Astrocyte (in vitro differentiated cells and primary cell): ENCODE measurements around the gene ATXN7L1. TPM values are rescaled to one million over a fixed set of nuclear protein-coding genes. Genes with fewer than 3 reads are reported as not detected.

Source experiments
- DNase-seq: peaks from one replicate; pipeline ENCODE4 v3.0.0-alpha.2; 2010; ENCODE audit warnings: low read depth
- FAIRE-seq: peaks from 2 replicates; lab custom pipeline; 2011; peaks lifted over from hg19 to GRCh38; lab: Jason Lieb, UNC
- H2AFZ ChIP-seq: 2 replicates; pipeline ENCODE4 v1.6.0; 2012; ENCODE audit warnings: low read depth, low read length, inconsistent platforms
- H3K27ac ChIP-seq: 2 replicates; pipeline ENCODE4 v1.5.1; 2011; ENCODE audit warnings: low read depth, low read length, inconsistent platforms
- H3K27me3 ChIP-seq: 2 replicates; pipeline ENCODE4 v1.6.0; 2011; ENCODE audit warnings: low read length, inconsistent platforms; ENCODE audit not compliant: insufficient read depth
- H3K36me3 ChIP-seq: 2 replicates; pipeline ENCODE4 v1.5.1; 2011; ENCODE audit warnings: low read length, inconsistent platforms; ENCODE audit not compliant: insufficient read depth
- H3K4me1 ChIP-seq: 2 replicates; pipeline ENCODE4 v1.5.1; 2011; ENCODE audit warnings: low read length, inconsistent platforms; ENCODE audit not compliant: insufficient read depth
- H3K4me2 ChIP-seq: 2 replicates; pipeline ENCODE4 v1.6.0; 2012; ENCODE audit warnings: low read length, inconsistent platforms
- H3K4me3 ChIP-seq: 2 replicates; pipeline ENCODE4 v1.5.1; 2011; ENCODE audit warnings: low read depth, mild to moderate bottlenecking, low read length, inconsistent platforms; ENCODE audit not compliant: insufficient read depth
- H3K79me2 ChIP-seq: 2 replicates; pipeline ENCODE4 v1.6.0; 2012; ENCODE audit warnings: mild to moderate bottlenecking, low read length, inconsistent platforms; ENCODE audit not compliant: insufficient read depth
- H3K9ac ChIP-seq: 2 replicates; pipeline ENCODE4 v1.6.0; 2012; ENCODE audit warnings: mild to moderate bottlenecking, low read length, inconsistent platforms
- H3K9me3 ChIP-seq: 2 replicates; pipeline ENCODE4 v1.5.1; 2012; ENCODE audit warnings: low read depth, mild to moderate bottlenecking, low read length, inconsistent platforms; ENCODE audit not compliant: insufficient read depth
- H4K20me1 ChIP-seq: 2 replicates; pipeline ENCODE4 v1.6.0; 2012; ENCODE audit warnings: low read length, inconsistent platforms; ENCODE audit not compliant: insufficient read depth
- H3K27ac Mint-ChIP-seq: one replicate; pipeline ENCODE4 v1.8.0; 2021; ENCODE audit warnings: mild to moderate bottlenecking, mixed read lengths; ENCODE audit not compliant: unreplicated experiment
- H3K27me3 Mint-ChIP-seq: one replicate; pipeline ENCODE4 v1.8.0; 2021; ENCODE audit warnings: low read depth, mixed read lengths; ENCODE audit not compliant: unreplicated experiment
- H3K36me3 Mint-ChIP-seq: one replicate; pipeline ENCODE4 v1.8.0; 2021; ENCODE audit warnings: low read depth, mixed read lengths; ENCODE audit not compliant: unreplicated experiment
- H3K4me1 Mint-ChIP-seq: one replicate; pipeline ENCODE4 v1.8.0; 2021; ENCODE audit warnings: low read depth, mixed read lengths; ENCODE audit not compliant: unreplicated experiment
- H3K4me3 Mint-ChIP-seq: one replicate; pipeline ENCODE4 v1.8.0; 2021; ENCODE audit warnings: mild to moderate bottlenecking, moderate library complexity, mixed read lengths; ENCODE audit not compliant: unreplicated experiment
- H3K9me3 Mint-ChIP-seq: one replicate; pipeline ENCODE4 v1.8.0; 2021; ENCODE audit warnings: mild to moderate bottlenecking, mixed read lengths; ENCODE audit not compliant: unreplicated experiment
- EZH2 ChIP-seq: IDR thresholded peaks from 2 replicates; pipeline ENCODE4 v1.6.1; 2012; ENCODE audit warnings: mild to moderate bottlenecking, low read length, inconsistent platforms; ENCODE audit not compliant: insufficient read depth
- total RNA-seq: library from RNA; stranded (reverse); gene quantifications from 2 replicates; pipeline ENCODE4 v1.2.1, GENCODE V29; 2021
- TF ChIP-seq, protein P1 (sequence below): IDR thresholded peaks from 2 replicates; pipeline ENCODE4 v1.5.1; 2011; ENCODE audit warnings: low read depth, mild to moderate bottlenecking, inconsistent platforms, low read length, moderate library complexity; ENCODE audit not compliant: insufficient read depth

Gene ATXN7L1
- total RNA-seq, 1 donor from 2014 or later: 7.6 TPM

DNA sequence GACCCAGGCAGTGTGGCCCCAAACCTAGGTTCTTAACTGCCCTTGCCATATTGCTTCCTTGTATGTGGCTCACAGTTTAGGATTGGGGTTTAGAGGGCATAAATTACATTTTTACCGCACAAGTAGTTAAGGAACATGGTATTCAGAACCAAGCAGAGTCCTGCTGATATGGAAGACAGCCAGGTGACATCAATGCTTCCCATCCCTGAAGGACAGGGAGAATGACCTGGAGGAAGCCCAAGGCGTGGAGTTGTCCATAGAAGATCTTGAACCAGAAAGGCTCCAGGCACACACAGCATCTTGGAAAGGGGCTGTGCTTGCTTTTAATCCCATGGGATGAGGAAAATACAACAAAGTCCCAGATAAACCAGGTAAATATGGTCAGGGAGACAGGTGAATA, 48.3 kb downstream of the ATXN7L1 start:
- Histone ChIP-seq H3K9ac (no peak overlapping the region), H3K79me2 (no peaks in the 10 kb centered on the region), H3K27ac (no peak overlapping the region), H3K9me3 (no peaks in the 10 kb centered on the region), H3K36me3 (no peaks in the 10 kb centered on the region), H3K4me1 (peaks cover 25% of the 10 kb centered on the region), H3K27me3 (no peaks in the 10 kb centered on the region), H3K4me3 (no peak overlapping the region), H2AFZ (no peak overlapping the region), H3K4me2 (no peak overlapping the region), H4K20me1 (no peaks in the 10 kb centered on the region)
- Mint-ChIP-seq H3K27me3 (no peaks in the 10 kb centered on the region), H3K27ac (no peak overlapping the region), H3K36me3 (no peaks in the 10 kb centered on the region), H3K9me3 (peaks cover 2% of the 10 kb centered on the region), H3K4me3 (no peak overlapping the region), H3K4me1 (peaks cover 26% of the 10 kb centered on the region)
- TF ChIP-seq EZH2: no peak
- TF ChIP-seq, protein P1, sequence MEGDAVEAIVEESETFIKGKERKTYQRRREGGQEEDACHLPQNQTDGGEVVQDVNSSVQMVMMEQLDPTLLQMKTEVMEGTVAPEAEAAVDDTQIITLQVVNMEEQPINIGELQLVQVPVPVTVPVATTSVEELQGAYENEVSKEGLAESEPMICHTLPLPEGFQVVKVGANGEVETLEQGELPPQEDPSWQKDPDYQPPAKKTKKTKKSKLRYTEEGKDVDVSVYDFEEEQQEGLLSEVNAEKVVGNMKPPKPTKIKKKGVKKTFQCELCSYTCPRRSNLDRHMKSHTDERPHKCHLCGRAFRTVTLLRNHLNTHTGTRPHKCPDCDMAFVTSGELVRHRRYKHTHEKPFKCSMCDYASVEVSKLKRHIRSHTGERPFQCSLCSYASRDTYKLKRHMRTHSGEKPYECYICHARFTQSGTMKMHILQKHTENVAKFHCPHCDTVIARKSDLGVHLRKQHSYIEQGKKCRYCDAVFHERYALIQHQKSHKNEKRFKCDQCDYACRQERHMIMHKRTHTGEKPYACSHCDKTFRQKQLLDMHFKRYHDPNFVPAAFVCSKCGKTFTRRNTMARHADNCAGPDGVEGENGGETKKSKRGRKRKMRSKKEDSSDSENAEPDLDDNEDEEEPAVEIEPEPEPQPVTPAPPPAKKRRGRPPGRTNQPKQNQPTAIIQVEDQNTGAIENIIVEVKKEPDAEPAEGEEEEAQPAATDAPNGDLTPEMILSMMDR: no peak
- DNase-seq (no peak), FAIRE-seq (no peak)

DNA sequence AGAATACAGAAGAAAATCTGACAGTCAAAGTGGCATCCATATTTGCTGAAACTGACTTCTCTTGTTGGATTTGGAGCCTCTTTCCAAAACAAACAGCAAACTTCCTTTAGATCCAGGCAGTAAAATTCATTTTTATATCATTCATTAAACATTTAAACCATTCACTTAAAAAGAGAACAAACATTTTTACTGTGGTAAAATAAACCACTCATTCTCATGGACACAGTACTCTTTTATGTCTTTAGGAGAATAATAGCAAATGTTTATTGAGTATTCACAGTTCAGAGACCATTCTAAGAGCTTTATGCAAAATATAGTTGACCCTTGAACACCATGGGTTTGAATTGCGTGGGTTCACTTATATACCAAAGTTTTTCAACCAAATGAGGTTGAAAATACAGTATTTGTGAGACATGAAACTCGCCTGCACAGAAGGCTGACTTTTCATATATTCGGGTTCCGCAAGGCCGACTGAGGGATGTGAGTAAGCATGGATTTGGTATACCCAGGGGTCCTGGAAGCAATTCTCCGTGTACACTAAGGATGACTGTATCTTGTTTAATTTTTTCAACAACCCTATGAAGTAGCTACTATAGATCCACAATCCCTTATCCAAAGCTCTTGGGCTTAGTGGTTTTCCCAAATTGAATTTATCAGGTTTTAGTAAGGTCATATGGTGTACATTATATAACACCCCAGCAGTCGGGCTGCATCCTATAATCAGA, 49.1 kb downstream of the ATXN7L1 start:
- FAIRE-seq (no peak), DNase-seq (no peak)
- Histone ChIP-seq H3K36me3 (no peaks in the 10 kb centered on the region), H4K20me1 (no peaks in the 10 kb centered on the region), H3K9ac (no peak overlapping the region), H3K4me1 (peaks cover 25% of the 10 kb centered on the region), H2AFZ (no peak overlapping the region), H3K27ac (no peak overlapping the region), H3K4me3 (no peak overlapping the region), H3K9me3 (no peaks in the 10 kb centered on the region), H3K4me2 (no peak overlapping the region), H3K79me2 (no peaks in the 10 kb centered on the region), H3K27me3 (no peaks in the 10 kb centered on the region)
- Mint-ChIP-seq H3K4me3 (no peak overlapping the region), H3K9me3 (peaks cover 2% of the 10 kb centered on the region), H3K27ac (no peak overlapping the region), H3K36me3 (no peaks in the 10 kb centered on the region), H3K4me1 (peaks cover 22% of the 10 kb centered on the region), H3K27me3 (no peaks in the 10 kb centered on the region)
- no peak for TF ChIP-seq EZH2
- TF ChIP-seq, protein P1: no peak

DNA sequence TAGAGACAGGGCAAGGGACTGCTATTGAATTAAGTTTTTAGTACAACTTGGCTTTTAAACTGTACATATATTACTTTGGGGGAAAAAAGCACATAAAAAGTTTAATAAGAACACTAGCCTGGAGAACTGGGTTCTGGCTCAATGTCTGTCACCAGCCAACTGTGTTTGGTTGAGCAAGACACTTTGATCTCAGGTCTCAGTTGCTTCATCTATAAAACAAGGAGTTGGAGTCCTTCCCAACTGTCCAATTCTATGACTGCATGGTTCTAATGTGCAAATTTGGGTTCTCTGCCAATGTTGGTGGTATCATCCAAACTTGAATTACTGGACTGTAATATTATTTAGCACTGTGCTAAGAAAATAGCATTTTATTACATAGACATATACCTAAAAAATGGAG, 50.3 kb downstream of the ATXN7L1 start:
- peaks cover 19% of the 10 kb centered on the region for H3K4me1 ChIP-seq
- no peak overlapping the region for H3K4me3 Mint-ChIP-seq
- no peak overlapping the region for H3K9ac ChIP-seq
- peaks cover 2% of the 10 kb centered on the region for H3K9me3 Mint-ChIP-seq
- H3K4me3 ChIP-seq: no peak overlapping the region
- peaks cover 18% of the 10 kb centered on the region for H3K4me1 Mint-ChIP-seq
- DNase-seq (no peak), FAIRE-seq (no peak)
- H2AFZ ChIP-seq: no peak overlapping the region
- no peaks in the 10 kb centered on the region for H4K20me1 ChIP-seq
- no peaks in the 10 kb centered on the region for H3K79me2 ChIP-seq
- no peaks in the 10 kb centered on the region for H3K27me3 ChIP-seq
- H3K36me3 ChIP-seq: no peaks in the 10 kb centered on the region
- no peak overlapping the region for H3K27ac ChIP-seq
- H3K27ac Mint-ChIP-seq: no peak overlapping the region
- TF ChIP-seq EZH2: no peak
- TF ChIP-seq, protein P1: no peak
- H3K4me2 ChIP-seq: no peak overlapping the region
- H3K36me3 Mint-ChIP-seq: no peaks in the 10 kb centered on the region
- H3K27me3 Mint-ChIP-seq: no peaks in the 10 kb centered on the region
- no peaks in the 10 kb centered on the region for H3K9me3 ChIP-seq
